SK-N-SH (cell line): ENCODE results near the gene PPM1A. TPM values are rescaled to one million over a fixed set of nuclear protein-coding genes. Genes with fewer than 3 reads are reported as not detected.
"Not testable (repeated sequence)": the region's sequence is repeated elsewhere in the genome, so short reads cannot be mapped to it uniquely, and the experiment has no call there.

Source experiments
- CTCF ChIA-PET: fragments of 300-600, 350-600 bp; formaldehyde crosslinking; extraction: SDS; loops from one replicate; lab custom pipeline; 2021; lab: Yijun Ruan, JAX
- POLR2A ChIA-PET: fragments of 350-600 bp; sonication (Branson Sonifier 250); formaldehyde crosslinking; extraction: SDS; loops from one replicate; lab custom pipeline; 2020; ENCODE audit warnings: antibody characterized with exemption, inconsistent platforms; lab: Yijun Ruan, JAX
- DNase-seq: peaks from one replicate; pipeline ENCODE4 v3.0.0; 2012
- H2AFZ ChIP-seq: fragments of 200-600 bp; sonication (generic); 2 replicates; pipeline ENCODE4 v1.8.1; 2016; ENCODE audit warnings: antibody characterized with exemption, mild to moderate bottlenecking, low read depth
- H3F3A ChIP-seq: fragments of 200-600 bp; sonication (generic); replicated peaks from 2 replicates; pipeline ENCODE3; 2016; ENCODE audit warnings: antibody characterized with exemption, mild to moderate bottlenecking; ENCODE audit not compliant: insufficient read depth
- H3K27ac ChIP-seq, 2 experiments: fragments of 200-500 bp in 1 of 2; fragments of 200-600 bp in 1 of 2; sonication (Bioruptor generic) in 1 of 2; sonication (generic), shearing (Covaris generic) in 1 of 2; 2 replicates each; pipeline versions ENCODE4 v1.5.1 to v1.6.1; 2014 to 2016; ENCODE audit warnings: low read depth in 2 of 2, inconsistent platforms in 1 of 2, low read length in 1 of 2, mild to moderate bottlenecking in 1 of 2, mixed read lengths in 1 of 2
- H3K27me3 ChIP-seq: fragments of 200-600 bp; sonication (generic), shearing (Covaris generic); 2 replicates; pipeline ENCODE4 v1.6.1; 2016; ENCODE audit warnings: mixed run types; ENCODE audit not compliant: insufficient read depth
- H3K36me3 ChIP-seq, 2 experiments: fragments of 200-500 bp in 1 of 2; fragments of 200-600 bp in 1 of 2; sonication (Bioruptor generic) in 1 of 2; sonication (generic) in 1 of 2; replicated peaks in 1 of 2; 2 replicates each; pipeline versions ENCODE3 to v1.5.1; 2014 to 2016; ENCODE audit warnings: low read length in 1 of 2, mild to moderate bottlenecking in 1 of 2; ENCODE audit not compliant: insufficient read depth in 2 of 2, control insufficient read depth in 1 of 2
- H3K4me1 ChIP-seq, 2 experiments: fragments of 200-500 bp in 1 of 2; fragments of 200-600 bp in 1 of 2; sonication (Bioruptor generic) in 1 of 2; sonication (generic), shearing (Covaris generic) in 1 of 2; 2 replicates each; pipeline versions ENCODE4 v1.5.1 to v1.6.1; 2014 to 2016; ENCODE audit warnings: low read depth in 1 of 2, low read length in 1 of 2, mixed run types in 1 of 2; ENCODE audit not compliant: insufficient read depth in 2 of 2, control insufficient read depth in 1 of 2
- H3K4me2 ChIP-seq: fragments of 200-600 bp; sonication (generic), shearing (Covaris generic); 2 replicates; pipeline ENCODE4 v1.6.1; 2017; ENCODE audit warnings: mixed run types
- H3K4me3 ChIP-seq, 2 experiments: fragments of 200-500 bp in 1 of 2; fragments of 200-600 bp in 1 of 2; sonication (Bioruptor generic) in 1 of 2; sonication (generic), shearing (Covaris generic) in 1 of 2; 2 replicates each; pipeline versions ENCODE4 v1.5.1 to v1.8.1; 2014 to 2016; ENCODE audit warnings: low read depth in 2 of 2, inconsistent platforms in 1 of 2, low read length in 1 of 2, mild to moderate bottlenecking in 1 of 2, mixed read lengths in 1 of 2, moderate library complexity in 1 of 2
- H3K79me2 ChIP-seq: fragments of 200-600 bp; sonication (generic); 2 replicates; pipeline ENCODE4 v1.8.1; 2017; ENCODE audit warnings: mild to moderate bottlenecking; ENCODE audit not compliant: insufficient read depth
- H3K9ac ChIP-seq: fragments of 200-600 bp; sonication (generic); 2 replicates; pipeline ENCODE4 v1.6.1; 2017; ENCODE audit warnings: mixed run types
- H3K9me2 ChIP-seq: fragments of 200-600 bp; sonication (generic); 2 replicates; pipeline ENCODE4 v1.6.1; 2017; ENCODE audit warnings: mixed run types
- H3K9me3 ChIP-seq: fragments of 200-600 bp; sonication (generic); 2 replicates; pipeline ENCODE4 v1.6.1; 2017; ENCODE audit warnings: mixed run types, mild to moderate bottlenecking, moderate library complexity
- H4K20me1 ChIP-seq: fragments of 200-600 bp; sonication (generic); 2 replicates; pipeline ENCODE4 v1.6.1; 2017; ENCODE audit warnings: mild to moderate bottlenecking, mixed run types; ENCODE audit not compliant: insufficient read depth
- CHD2 ChIP-seq: fragments of 150-350 bp; IDR thresholded peaks from 2 replicates; pipeline ENCODE4 v1.6.1; 2018; ENCODE audit warnings: low read length; ENCODE audit not compliant: partially characterized antibody
- ELF1 ChIP-seq: IDR thresholded peaks from 2 replicates; pipeline ENCODE4 v1.4.0; 2012
- EP300 ChIP-seq, 2 experiments: IDR thresholded peaks; 2 replicates each; pipeline versions ENCODE4 v1.4.0 to v1.6.1; 2012; ENCODE audit warnings: borderline replicate concordance in 1 of 2, low read depth in 1 of 2, low read length in 1 of 2
- FOSL2 ChIP-seq: IDR thresholded peaks from 2 replicates; pipeline ENCODE4 v1.4.0; 2012; ENCODE audit warnings: low read depth, mild to moderate bottlenecking, moderate library complexity, borderline replicate concordance
- FOXM1 ChIP-seq: IDR thresholded peaks from 2 replicates; pipeline ENCODE4 v1.4.0; 2012; ENCODE audit warnings: low read depth, mild to moderate bottlenecking
- GATA2 ChIP-seq: sonication (generic); formaldehyde crosslinking; IDR thresholded peaks from 2 replicates; pipeline ENCODE4 v1.5.0; 2020; ENCODE audit warnings: mild to moderate bottlenecking, missing genetic modification reagents
- MEF2A ChIP-seq: IDR thresholded peaks from 2 replicates; pipeline ENCODE4 v1.4.0; 2012; ENCODE audit warnings: low read depth, borderline replicate concordance
- RAD21 ChIP-seq: IDR thresholded peaks from 2 replicates; pipeline ENCODE4 v1.6.1; 2012; ENCODE audit warnings: mild to moderate bottlenecking, low read length
- REST ChIP-seq: IDR thresholded peaks from 2 replicates; pipeline ENCODE4 v1.6.1; 2012; ENCODE audit warnings: mild to moderate bottlenecking, low read depth, low read length, moderate library complexity
- SIN3A ChIP-seq: IDR thresholded peaks from 2 replicates; pipeline ENCODE4 v1.6.1; 2012; ENCODE audit warnings: low read depth, mild to moderate bottlenecking, low read length, moderate library complexity, borderline replicate concordance
- TCF12 ChIP-seq: IDR thresholded peaks from 2 replicates; pipeline ENCODE4 v1.4.0; 2012
- WGBS: methylation state at CpG from one replicate; pipeline ENCODE4 v1.1.6; 2017; ENCODE audit warnings: low lambda C conversion rate; 5-methylcytosine and 5-hydroxymethylcytosine counted together
- polyA plus RNA-seq, 3 experiments: library from polyadenylated mRNA; depleted of rRNA; stranded (reverse); fragments of >200 nt; gene quantifications; 2 replicates each; pipeline ENCODE4 v1.2.3, GENCODE V29; 2012
- TF ChIP-seq, protein P1 (sequence below): IDR thresholded peaks from 2 replicates; pipeline ENCODE4 v1.4.0; 2012; ENCODE audit warnings: low read depth, borderline replicate concordance
- TF ChIP-seq, protein P2 (sequence below): fragments of 150-350 bp; IDR thresholded peaks from 2 replicates; pipeline ENCODE4 v1.6.1; 2016; ENCODE audit warnings: mild to moderate bottlenecking, low read depth, low read length

PPM1A gene
- polyA plus RNA-seq, 1 of the 3 experiments (the other 2 are of a cell fraction): 12.3 TPM

GRCh38 chr14:60317609-60318008 lies 68.6 kb downstream of the PPM1A start:
- no peaks in the 10 kb centered on the region; the same call in 1 of the 2 replicates for H3K27me3 ChIP-seq
- no peak overlapping the region for H3K9ac ChIP-seq
- no peaks in the 10 kb centered on the region for H3K9me2 ChIP-seq
- H2AFZ ChIP-seq: no peak overlapping the region
- no peaks in the 10 kb centered on the region; a peak in 1 of 4 replicates for H3K4me1 ChIP-seq
- no peaks in the 10 kb centered on the region for H3F3A ChIP-seq
- ChIA-PET POLR2A (no interaction called here), CTCF (interaction anchor here (1.2 kb wide), 1 partner anchor 32 kb away, joined by 3 read pairs; no protein-coding TSS in a partner anchor)
- 58% methylated on average over 4 of the region's 4 CpGs for whole genome bisulfite sequencing
- H3K27ac ChIP-seq: no peak overlapping the region
- H3K4me2 ChIP-seq: no peak overlapping the region
- no peaks in the 10 kb centered on the region for H3K9me3 ChIP-seq
- H3K79me2 ChIP-seq: no peaks in the 10 kb centered on the region
- H3K4me3 ChIP-seq: no peak overlapping the region
- no peaks in the 10 kb centered on the region for H3K36me3 ChIP-seq
- DNase-seq: no peak
- no peaks in the 10 kb centered on the region for H4K20me1 ChIP-seq
- TF ChIP-seq RAD21 (no peak), CHD2 (no peak), GATA2 (CRISPR knock-in tag) (no peak)
- TF ChIP-seq, protein P1, sequence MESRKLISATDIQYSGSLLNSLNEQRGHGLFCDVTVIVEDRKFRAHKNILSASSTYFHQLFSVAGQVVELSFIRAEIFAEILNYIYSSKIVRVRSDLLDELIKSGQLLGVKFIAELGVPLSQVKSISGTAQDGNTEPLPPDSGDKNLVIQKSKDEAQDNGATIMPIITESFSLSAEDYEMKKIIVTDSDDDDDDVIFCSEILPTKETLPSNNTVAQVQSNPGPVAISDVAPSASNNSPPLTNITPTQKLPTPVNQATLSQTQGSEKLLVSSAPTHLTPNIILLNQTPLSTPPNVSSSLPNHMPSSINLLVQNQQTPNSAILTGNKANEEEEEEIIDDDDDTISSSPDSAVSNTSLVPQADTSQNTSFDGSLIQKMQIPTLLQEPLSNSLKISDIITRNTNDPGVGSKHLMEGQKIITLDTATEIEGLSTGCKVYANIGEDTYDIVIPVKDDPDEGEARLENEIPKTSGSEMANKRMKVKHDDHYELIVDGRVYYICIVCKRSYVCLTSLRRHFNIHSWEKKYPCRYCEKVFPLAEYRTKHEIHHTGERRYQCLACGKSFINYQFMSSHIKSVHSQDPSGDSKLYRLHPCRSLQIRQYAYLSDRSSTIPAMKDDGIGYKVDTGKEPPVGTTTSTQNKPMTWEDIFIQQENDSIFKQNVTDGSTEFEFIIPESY: no peak

- H4K20me1 ChIP-seq, H3K36me3 ChIP-seq, DNase-seq, H3K79me2 ChIP-seq, H3K4me3 ChIP-seq, POLR2A ChIA-PET, H3K27me3 ChIP-seq, H2AFZ ChIP-seq, H3F3A ChIP-seq, H3K9me2 ChIP-seq, H3K4me2 ChIP-seq, H3K27ac ChIP-seq, H3K9me3 ChIP-seq, H3K4me1 ChIP-seq, H3K9ac ChIP-seq: not testable (repeated sequence)
- whole genome bisulfite sequencing: 44% methylated on average over 3 of the region's 3 CpGs
- CTCF ChIA-PET: interaction anchor here (1.0 to 4.1 kb wide), 2 partner anchors 8 to 11 kb away, joined by 4 to 24 read pairs; no protein-coding TSS in a partner anchor
These were observed 71.8 kb downstream of the PPM1A start for GRCh38 chr14:60320860-60321259.

GRCh38 chr14:60323199-60323896 lies 74.3 kb downstream of the PPM1A start:
- TF ChIP-seq REST (no peak), TCF12 (no peak), ELF1 (no peak), CHD2 (no peak), SIN3A (no peak), FOSL2 (no peak), MEF2A (no peak), FOXM1 (no peak), GATA2 (CRISPR knock-in tag) (no peak), EP300 (IDR thresholded peaks at IDR 0.05; ENCODE audit: borderline replicate concordance in 1 of 2, low read depth in 1 of 2, low read length in 1 of 2) (no peak)
- TF ChIP-seq, protein P2, sequence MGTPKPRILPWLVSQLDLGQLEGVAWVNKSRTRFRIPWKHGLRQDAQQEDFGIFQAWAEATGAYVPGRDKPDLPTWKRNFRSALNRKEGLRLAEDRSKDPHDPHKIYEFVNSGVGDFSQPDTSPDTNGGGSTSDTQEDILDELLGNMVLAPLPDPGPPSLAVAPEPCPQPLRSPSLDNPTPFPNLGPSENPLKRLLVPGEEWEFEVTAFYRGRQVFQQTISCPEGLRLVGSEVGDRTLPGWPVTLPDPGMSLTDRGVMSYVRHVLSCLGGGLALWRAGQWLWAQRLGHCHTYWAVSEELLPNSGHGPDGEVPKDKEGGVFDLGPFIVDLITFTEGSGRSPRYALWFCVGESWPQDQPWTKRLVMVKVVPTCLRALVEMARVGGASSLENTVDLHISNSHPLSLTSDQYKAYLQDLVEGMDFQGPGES: no peak
- Histone ChIP-seq H3K36me3 (no peaks in the 10 kb centered on the region), H4K20me1 (no peaks in the 10 kb centered on the region), H3K4me3 (no peak overlapping the region), H3K4me2 (no peak overlapping the region), H3F3A (no peaks in the 10 kb centered on the region), H3K9ac (no peak overlapping the region), H3K27ac (no peak overlapping the region), H3K9me3 (no peaks in the 10 kb centered on the region), H3K4me1 (peaks cover 0 to 3% of the 10 kb centered on the region in 2 experiments; a peak in 1 of 4 replicates), H2AFZ (no peak overlapping the region), H3K27me3 (no peaks in the 10 kb centered on the region; the same call in 1 of the 2 replicates), H3K79me2 (no peaks in the 10 kb centered on the region), H3K9me2 (no peaks in the 10 kb centered on the region)
- CTCF ChIA-PET: interaction anchor here (1.2 to 4.1 kb wide), 4 partner anchors 9 to 239 kb away, joined by 3 to 24 read pairs (median 5); no protein-coding TSS in a partner anchor
- WGBS: 75% methylated on average over 13 of the region's 14 CpGs
- peak; percentile 46 for DNase-seq
- POLR2A ChIA-PET: no interaction called here
